OCI-LY3 (cell line): ENCODE results near the gene SDF2L1.

ENCODE experiments used
- H2AFZ ChIP-seq: fragments of 200-600, 300-600 bp; shearing (Covaris generic); 2 replicates; pipeline ENCODE4 v1.6.0; 2014; ENCODE audit warnings: antibody characterized with exemption, low read depth, low read length
- H3K27ac ChIP-seq: fragments of 200-600, 300-600 bp; sonication (generic); 2 replicates; pipeline ENCODE4 v1.5.1; 2014; ENCODE audit warnings: mild to moderate bottlenecking, low read length, moderate library complexity, mixed read lengths
- H3K27me3 ChIP-seq: fragments of 200-600, 300-600 bp; sonication (generic); 2 replicates; pipeline ENCODE4 v1.6.1; 2014; ENCODE audit warnings: low read depth, low read length, mixed read lengths
- H3K36me3 ChIP-seq: fragments of 200-600, 300-600 bp; sonication (generic); replicated peaks from 2 replicates; pipeline ENCODE3; 2014; ENCODE audit warnings: low read depth, low read length, mixed read lengths
- H3K4me1 ChIP-seq: fragments of 300-600, 200-600 bp; sonication (generic); 2 replicates; pipeline ENCODE4 v1.6.1; 2014; ENCODE audit warnings: low read length, mixed read lengths
- H3K4me2 ChIP-seq: fragments of 200-600, 300-600 bp; sonication (generic); 2 replicates; pipeline ENCODE4 v1.6.1; 2014; ENCODE audit warnings: low read length, mixed read lengths
- H3K4me3 ChIP-seq: fragments of 300-600, 200-600 bp; sonication (generic); 2 replicates; pipeline ENCODE4 v1.5.1; 2014; ENCODE audit warnings: antibody characterized with exemption, mild to moderate bottlenecking, low read length, moderate library complexity
- H3K79me2 ChIP-seq: fragments of 300-600, 200-600 bp; shearing (Covaris generic); 2 replicates; pipeline ENCODE4 v1.6.1; 2014; ENCODE audit warnings: mild to moderate bottlenecking, low read length, mixed read lengths
- H3K9ac ChIP-seq: fragments of 300-600, 200-600 bp; shearing (Covaris generic); 2 replicates; pipeline ENCODE4 v1.6.0; 2014; ENCODE audit warnings: mild to moderate bottlenecking, low read length, moderate library complexity
- H3K9me3 ChIP-seq: fragments of 200-600, 300-600 bp; shearing (Covaris generic); 2 replicates; pipeline ENCODE4 v1.6.1; 2014; ENCODE audit warnings: low read length, mixed read lengths; ENCODE audit not compliant: insufficient read depth
- H4K20me1 ChIP-seq: fragments of 200-600, 300-600 bp; sonication (generic); 2 replicates; pipeline ENCODE4 v1.6.1; 2016; ENCODE audit warnings: low read length, mixed read lengths; ENCODE audit not compliant: insufficient read depth
- EZH2phosphoT487 ChIP-seq: fragments of 200-600 bp; shearing (Covaris generic); IDR thresholded peaks from 2 replicates; pipeline ENCODE4 v1.6.1; 2018; ENCODE audit warnings: antibody characterized with exemption, mixed run types, low read depth
- TF ChIP-seq, protein P1 (sequence below): fragments of 200-600, 300-600 bp; sonication (generic); IDR thresholded peaks from 2 replicates; pipeline ENCODE4 v1.5.1; 2014; ENCODE audit warnings: antibody characterized with exemption, low read length, low read depth

The SDF2L1 gene

DNA sequence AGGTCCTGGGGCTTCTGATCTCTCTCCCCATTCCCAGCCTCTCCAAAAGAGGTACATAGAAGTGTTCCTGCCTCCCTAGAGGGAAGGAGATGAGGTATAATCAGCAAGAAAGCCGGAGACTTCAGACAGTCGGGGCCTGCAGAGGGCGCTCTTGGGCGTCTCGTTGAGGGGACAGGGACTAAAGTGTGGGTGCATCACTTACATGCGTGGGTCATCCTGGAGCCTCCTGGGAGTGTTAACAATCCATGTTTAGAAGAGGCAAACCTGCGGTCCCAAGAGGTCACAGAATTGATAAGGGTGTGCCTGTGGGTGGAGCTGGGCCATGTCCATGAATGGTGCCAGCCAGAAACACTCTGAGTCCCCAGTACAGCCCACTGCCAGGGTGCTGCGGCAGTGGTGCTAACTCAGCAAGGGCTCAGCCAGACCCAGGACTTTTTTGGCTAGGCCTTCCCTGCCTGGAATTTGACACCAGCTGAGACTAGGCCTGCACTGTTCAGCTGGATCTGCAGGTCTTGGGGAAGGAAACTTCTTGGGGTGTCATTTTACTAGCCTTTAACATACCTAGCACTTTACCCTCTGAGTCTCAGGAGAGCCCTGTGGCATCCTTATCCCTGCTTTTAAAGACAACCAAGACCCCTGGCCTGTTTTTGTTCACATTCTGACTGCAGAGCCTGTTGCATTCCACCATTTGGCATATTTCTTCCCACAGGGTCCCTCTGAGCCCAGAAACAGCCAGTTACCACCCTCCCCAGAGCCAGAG lies 17.8 kb upstream of the SDF2L1 start:
- TF ChIP-seq, protein P1, sequence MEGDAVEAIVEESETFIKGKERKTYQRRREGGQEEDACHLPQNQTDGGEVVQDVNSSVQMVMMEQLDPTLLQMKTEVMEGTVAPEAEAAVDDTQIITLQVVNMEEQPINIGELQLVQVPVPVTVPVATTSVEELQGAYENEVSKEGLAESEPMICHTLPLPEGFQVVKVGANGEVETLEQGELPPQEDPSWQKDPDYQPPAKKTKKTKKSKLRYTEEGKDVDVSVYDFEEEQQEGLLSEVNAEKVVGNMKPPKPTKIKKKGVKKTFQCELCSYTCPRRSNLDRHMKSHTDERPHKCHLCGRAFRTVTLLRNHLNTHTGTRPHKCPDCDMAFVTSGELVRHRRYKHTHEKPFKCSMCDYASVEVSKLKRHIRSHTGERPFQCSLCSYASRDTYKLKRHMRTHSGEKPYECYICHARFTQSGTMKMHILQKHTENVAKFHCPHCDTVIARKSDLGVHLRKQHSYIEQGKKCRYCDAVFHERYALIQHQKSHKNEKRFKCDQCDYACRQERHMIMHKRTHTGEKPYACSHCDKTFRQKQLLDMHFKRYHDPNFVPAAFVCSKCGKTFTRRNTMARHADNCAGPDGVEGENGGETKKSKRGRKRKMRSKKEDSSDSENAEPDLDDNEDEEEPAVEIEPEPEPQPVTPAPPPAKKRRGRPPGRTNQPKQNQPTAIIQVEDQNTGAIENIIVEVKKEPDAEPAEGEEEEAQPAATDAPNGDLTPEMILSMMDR: peak; percentile 82
- TF ChIP-seq EZH2phosphoT487: no peak
- H3K9ac ChIP-seq: no peak overlapping the region
- no peak overlapping the region for H3K4me2 ChIP-seq
- H3K79me2 ChIP-seq: peaks cover 92% of the 10 kb centered on the region
- peaks cover 49% of the 10 kb centered on the region for H4K20me1 ChIP-seq
- no peak overlapping the region for H2AFZ ChIP-seq
- H3K27me3 ChIP-seq: no peaks in the 10 kb centered on the region
- peaks cover 26% of the 10 kb centered on the region for H3K4me1 ChIP-seq
- H3K4me3 ChIP-seq: no peak overlapping the region
- peak overlapping the region; percentile 30 for H3K27ac ChIP-seq
- no peaks in the 10 kb centered on the region for H3K9me3 ChIP-seq
- H3K36me3 ChIP-seq: peaks cover 57% of the 10 kb centered on the region

DNA sequence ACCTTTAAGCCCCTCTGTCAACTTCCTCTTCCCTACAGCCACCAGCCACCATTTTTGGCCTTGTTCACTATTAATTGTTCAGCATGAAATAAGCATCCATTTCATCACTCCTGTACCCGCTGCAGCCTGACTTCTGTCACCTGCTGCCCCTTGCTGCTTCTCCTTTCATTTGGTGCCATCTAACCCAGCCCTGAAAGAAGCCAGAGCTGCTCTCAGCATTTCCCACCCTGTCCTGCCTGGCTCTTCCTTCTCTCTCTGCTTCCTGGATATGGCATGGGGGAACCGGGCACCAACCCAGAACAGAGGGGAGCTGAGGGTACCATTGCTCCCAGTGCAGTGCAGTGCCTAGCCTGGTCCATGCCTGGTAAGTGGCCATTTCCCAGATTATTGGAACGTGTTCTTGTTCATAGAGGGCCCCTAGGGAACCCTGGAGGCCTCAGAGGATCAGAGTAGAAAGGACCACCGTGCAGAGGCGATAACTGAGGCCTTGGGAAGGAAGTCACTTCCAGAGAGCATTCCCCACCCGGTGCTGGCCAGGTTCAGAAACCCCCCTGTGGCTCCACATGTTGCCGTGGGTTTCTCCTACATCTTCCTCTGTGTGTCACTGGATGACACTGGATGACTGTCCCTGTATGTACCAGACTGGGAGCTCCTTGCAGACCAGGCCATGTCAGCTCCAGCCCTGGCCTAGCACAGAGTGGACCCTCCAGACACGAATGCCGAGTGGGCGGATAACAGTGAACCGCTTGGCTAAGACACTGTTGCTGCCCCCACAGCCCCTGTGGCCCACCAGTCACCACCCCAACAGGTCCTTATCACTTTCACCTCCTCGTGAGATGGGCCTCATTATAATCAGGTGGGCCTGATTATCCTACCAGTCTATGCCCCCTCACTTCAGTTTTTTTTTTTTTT lies 17.0 kb upstream of the SDF2L1 start:
- peaks cover 41% of the 10 kb centered on the region for H4K20me1 ChIP-seq

GRCh38 chr22:21626073-21626734 lies 15.9 kb upstream of the SDF2L1 start:
- TF ChIP-seq, protein P1: no peak
- no peak for TF ChIP-seq EZH2phosphoT487
- no peak overlapping the region for H2AFZ ChIP-seq
- H3K9ac ChIP-seq: no peak overlapping the region
- H3K4me1 ChIP-seq: peaks cover 16% of the 10 kb centered on the region
- H4K20me1 ChIP-seq: peaks cover 30% of the 10 kb centered on the region
- no peaks in the 10 kb centered on the region for H3K27me3 ChIP-seq
- H3K4me3 ChIP-seq: no peak overlapping the region
- H3K27ac ChIP-seq: no peak overlapping the region
- no peaks in the 10 kb centered on the region for H3K9me3 ChIP-seq
- H3K4me2 ChIP-seq: no peak overlapping the region
- peaks cover 78% of the 10 kb centered on the region for H3K79me2 ChIP-seq
- H3K36me3 ChIP-seq: peaks cover 47% of the 10 kb centered on the region

More for the DNA sequence above, 17.0 kb upstream of the SDF2L1 start:
- Histone ChIP-seq H3K27ac (peak overlapping the region; percentile 30), H3K27me3 (no peaks in the 10 kb centered on the region), H3K4me1 (peaks cover 18% of the 10 kb centered on the region), H3K79me2 (peaks cover 88% of the 10 kb centered on the region), H3K9me3 (no peaks in the 10 kb centered on the region), H3K4me2 (no peak overlapping the region), H3K4me3 (no peak overlapping the region), H3K9ac (no peak overlapping the region), H3K36me3 (peaks cover 55% of the 10 kb centered on the region), H2AFZ (no peak overlapping the region)
- no peak for TF ChIP-seq EZH2phosphoT487
- TF ChIP-seq, protein P1: no peak
